SK-N-SH treated with all-trans-retinoic acid at 6 μM for 48 hours (cell line): ENCODE data around the gene GRIN1.

Source experiments
- ATAC-seq: fragments of 200-7000 bp; cut with Tn5 transposase; 3 replicates; pipeline ENCODE4 v1.9.1; 2020; ENCODE audit warnings: mild to moderate bottlenecking, moderate library complexity
- ARNTL ChIP-seq: fragments of 450-650 bp; formaldehyde crosslinking; IDR thresholded peaks from 2 replicates; pipeline ENCODE4 v1.5.0; 2020; ENCODE audit warnings: low read depth, mild to moderate bottlenecking, moderate library complexity, borderline replicate concordance
- BACH2 ChIP-seq: fragments of 250-450 bp; sonication (Bioruptor Pico); IDR thresholded peaks from 2 replicates; pipeline ENCODE4 v1.9.0; 2021; ENCODE audit warnings: mild to moderate bottlenecking, borderline replicate concordance
- CREB5 ChIP-seq: fragments of 250-450 bp; sonication (Bioruptor Pico); IDR thresholded peaks from 2 replicates; pipeline ENCODE4 v1.5.1; 2020; ENCODE audit warnings: low read depth, mild to moderate bottlenecking, moderate library complexity
- CSDC2 ChIP-seq: fragments of 250-450 bp; sonication (Bioruptor Pico); IDR thresholded peaks from 2 replicates; pipeline ENCODE4 v1.5.0; 2020; ENCODE audit warnings: mild to moderate bottlenecking, moderate library complexity
- ESRRG ChIP-seq: fragments of 250-450 bp; sonication (Bioruptor Pico); IDR thresholded peaks from 2 replicates; pipeline ENCODE4 v1.6.1; 2021; ENCODE audit warnings: mild to moderate bottlenecking
- GLIS3 ChIP-seq: fragments of 250-450 bp; sonication (Bioruptor Pico); IDR thresholded peaks from 2 replicates; pipeline ENCODE4 v1.5.0; 2020; ENCODE audit warnings: mild to moderate bottlenecking, moderate library complexity
- ISL1 ChIP-seq: fragments of 250-450 bp; sonication (Bioruptor Pico); IDR thresholded peaks from 2 replicates; pipeline ENCODE4 v2.1.2; 2022; ENCODE audit warnings: mild to moderate bottlenecking, moderate library complexity
- OSR1 ChIP-seq: fragments of 250-450 bp; sonication (Bioruptor Pico); IDR thresholded peaks from 2 replicates; pipeline ENCODE4 v1.8.0; 2022; ENCODE audit warnings: moderate library complexity, mild to moderate bottlenecking, inconsistent platforms
- PATZ1 ChIP-seq: fragments of 250-450 bp; sonication (Bioruptor Pico); IDR thresholded peaks from 2 replicates; pipeline ENCODE4 v1.8.0; 2020; ENCODE audit warnings: mild to moderate bottlenecking, moderate library complexity, borderline replicate concordance
- SNAI2 ChIP-seq: fragments of 250-450 bp; sonication (Bioruptor Pico); IDR thresholded peaks from 2 replicates; pipeline ENCODE4 v1.5.0; 2020; ENCODE audit warnings: mild to moderate bottlenecking, moderate library complexity
- TCF4 ChIP-seq: fragments of 250-450 bp; sonication (Bioruptor Pico); IDR thresholded peaks from 2 replicates; pipeline ENCODE4 v1.8.0; 2021; ENCODE audit warnings: mild to moderate bottlenecking, moderate library complexity, borderline replicate concordance
- TOX ChIP-seq: fragments of 250-450 bp; sonication (Bioruptor Pico); IDR thresholded peaks from 2 replicates; pipeline ENCODE4 v1.8.0; 2021; ENCODE audit warnings: mild to moderate bottlenecking, moderate library complexity, borderline replicate concordance
- TSHZ2 ChIP-seq: fragments of 250-450 bp; sonication (Bioruptor Pico); IDR thresholded peaks from 2 replicates; pipeline ENCODE4 v1.5.0; 2020; ENCODE audit warnings: mild to moderate bottlenecking, moderate library complexity
- ZC3H10 ChIP-seq: fragments of 250-450 bp; sonication (Bioruptor Pico); IDR thresholded peaks from 2 replicates; pipeline ENCODE4 v1.5.1; 2021; ENCODE audit warnings: mild to moderate bottlenecking, moderate library complexity
- ZFP3 ChIP-seq: fragments of 250-450 bp; sonication (Bioruptor Pico); IDR thresholded peaks from 2 replicates; pipeline ENCODE4 v1.5.0; 2020; ENCODE audit warnings: mild to moderate bottlenecking, moderate library complexity
- ZFP30 ChIP-seq: fragments of 450-650 bp; formaldehyde crosslinking; IDR thresholded peaks from 2 replicates; pipeline ENCODE4 v1.5.0; 2022; ENCODE audit warnings: mild to moderate bottlenecking, moderate library complexity
- ZNF70 ChIP-seq: fragments of 450-650 bp; formaldehyde crosslinking; IDR thresholded peaks from 2 replicates; pipeline ENCODE4 v1.5.0; 2020; ENCODE audit warnings: mild to moderate bottlenecking, moderate library complexity
- ZNF8 ChIP-seq: fragments of 450-650 bp; formaldehyde crosslinking; IDR thresholded peaks from 2 replicates; pipeline ENCODE4 v1.5.0; 2020; ENCODE audit warnings: mild to moderate bottlenecking, moderate library complexity
- TF ChIP-seq, protein P1 (sequence below): fragments of 250-450 bp; sonication (Bioruptor Pico); IDR thresholded peaks from 2 replicates; pipeline ENCODE4 v1.5.1; 2021; ENCODE audit warnings: mild to moderate bottlenecking, moderate library complexity
- TF ChIP-seq, protein P2 (sequence below): fragments of 250-450 bp; sonication (Bioruptor Pico); IDR thresholded peaks from 2 replicates; pipeline ENCODE4 v1.8.0; 2021; ENCODE audit warnings: low read depth, mild to moderate bottlenecking, moderate library complexity, borderline replicate concordance

The GRIN1 gene

DNA sequence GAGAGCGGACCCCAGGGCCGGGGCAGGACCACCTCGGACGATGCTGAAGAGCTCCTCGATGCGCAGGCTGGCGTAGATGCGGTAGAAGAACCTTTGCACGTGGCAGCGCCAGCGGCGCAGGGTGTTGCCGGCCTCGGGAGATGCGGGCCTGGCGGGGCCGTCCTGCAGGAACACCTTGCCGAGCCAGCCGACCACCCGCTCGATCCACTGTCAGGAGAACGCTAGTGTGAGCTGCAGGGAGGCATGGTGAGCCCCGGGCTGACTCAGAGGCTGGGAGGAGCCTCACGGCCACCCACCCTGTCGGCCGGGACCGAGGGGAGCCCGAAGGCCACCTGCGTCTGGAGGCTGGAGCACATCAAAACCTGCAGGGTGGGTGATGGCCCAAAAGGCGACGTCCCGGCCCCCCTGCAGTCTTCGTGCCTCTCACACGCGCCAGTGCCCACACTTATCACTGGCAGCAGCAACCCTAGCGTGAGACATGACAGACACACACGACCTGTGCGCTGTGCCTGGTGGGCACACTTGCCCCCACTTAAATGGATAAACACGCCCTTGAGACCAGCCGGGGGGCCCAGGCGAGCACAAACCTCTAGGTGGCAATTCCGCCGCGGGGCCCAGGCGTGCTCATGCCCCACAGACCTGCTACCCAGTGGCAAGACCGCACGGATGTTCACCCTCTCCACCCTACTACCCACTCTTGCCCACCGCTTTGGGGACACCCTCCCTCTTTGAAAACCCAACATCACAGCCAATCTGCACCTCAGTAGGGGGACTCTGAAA lies 46.1 kb downstream of the GRIN1 start:
- no peak for ATAC-seq
- TF ChIP-seq SNAI2 (CRISPR knock-in tag): no peak

DNA sequence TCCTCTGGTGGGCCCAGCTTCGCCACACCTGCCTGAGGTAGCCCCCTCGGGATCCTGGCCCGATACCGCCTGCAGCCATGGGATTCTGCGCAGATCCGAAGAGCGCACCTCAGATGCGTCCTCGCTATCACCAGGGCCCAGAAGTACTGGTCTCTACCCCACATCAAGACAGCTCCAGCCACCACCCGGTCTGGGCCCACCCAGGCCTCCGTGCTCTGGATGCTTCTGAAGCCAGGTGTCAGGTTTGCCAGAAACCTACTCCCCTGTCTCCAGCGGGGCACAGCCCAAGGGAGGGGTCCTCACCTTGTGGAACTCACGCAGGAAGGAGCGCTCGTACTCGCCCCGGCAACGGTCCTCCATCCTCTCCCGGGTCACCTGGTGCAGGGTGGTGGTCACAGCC lies 47.0 kb downstream of the GRIN1 start:
- no peak for TF ChIP-seq ISL1 (CRISPR knock-in tag)
- no peak for TF ChIP-seq ZC3H10 (CRISPR knock-in tag)
- no peak for ATAC-seq

DNA sequence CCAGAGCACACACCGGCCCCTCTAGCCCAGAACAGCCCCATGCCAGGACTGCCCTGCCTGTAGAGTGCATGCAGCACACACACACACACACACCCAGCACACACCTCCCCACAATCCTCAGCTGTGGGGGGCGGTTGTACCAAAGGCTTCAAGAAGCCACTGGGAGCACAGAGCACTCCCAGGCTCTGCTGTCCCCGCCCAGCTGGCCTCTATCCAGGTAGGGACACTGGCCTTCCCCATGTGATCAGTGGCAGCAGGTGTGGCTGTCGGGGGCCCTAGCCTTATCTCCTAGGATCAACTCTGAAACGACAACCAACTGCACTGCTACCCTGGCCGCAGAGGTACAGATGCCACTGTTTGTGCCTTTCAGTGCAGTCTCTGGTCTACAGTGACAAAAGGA lies 47.4 kb downstream of the GRIN1 start:
- TF ChIP-seq TCF4 (CRISPR knock-in tag) (no peak), PATZ1 (CRISPR knock-in tag) (no peak), ZFP3 (CRISPR knock-in tag) (no peak), ARNTL (CRISPR knock-in tag) (no peak), TSHZ2 (CRISPR knock-in tag) (no peak), OSR1 (CRISPR knock-in tag) (no peak), ZC3H10 (CRISPR knock-in tag) (no peak), ZFP30 (CRISPR knock-in tag) (no peak), CREB5 (CRISPR knock-in tag) (no peak), ZNF8 (CRISPR knock-in tag) (no peak), BACH2 (CRISPR knock-in tag) (no peak)
- TF ChIP-seq, protein P1, sequence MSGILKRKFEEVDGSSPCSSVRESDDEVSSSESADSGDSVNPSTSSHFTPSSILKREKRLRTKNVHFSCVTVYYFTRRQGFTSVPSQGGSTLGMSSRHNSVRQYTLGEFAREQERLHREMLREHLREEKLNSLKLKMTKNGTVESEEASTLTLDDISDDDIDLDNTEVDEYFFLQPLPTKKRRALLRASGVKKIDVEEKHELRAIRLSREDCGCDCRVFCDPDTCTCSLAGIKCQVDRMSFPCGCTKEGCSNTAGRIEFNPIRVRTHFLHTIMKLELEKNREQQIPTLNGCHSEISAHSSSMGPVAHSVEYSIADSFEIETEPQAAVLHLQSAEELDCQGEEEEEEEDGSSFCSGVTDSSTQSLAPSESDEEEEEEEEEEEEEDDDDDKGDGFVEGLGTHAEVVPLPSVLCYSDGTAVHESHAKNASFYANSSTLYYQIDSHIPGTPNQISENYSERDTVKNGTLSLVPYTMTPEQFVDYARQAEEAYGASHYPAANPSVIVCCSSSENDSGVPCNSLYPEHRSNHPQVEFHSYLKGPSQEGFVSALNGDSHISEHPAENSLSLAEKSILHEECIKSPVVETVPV (CRISPR knock-in tag): no peak
- TF ChIP-seq, all 23 proteins: peak for 0
- no peak for ATAC-seq

DNA sequence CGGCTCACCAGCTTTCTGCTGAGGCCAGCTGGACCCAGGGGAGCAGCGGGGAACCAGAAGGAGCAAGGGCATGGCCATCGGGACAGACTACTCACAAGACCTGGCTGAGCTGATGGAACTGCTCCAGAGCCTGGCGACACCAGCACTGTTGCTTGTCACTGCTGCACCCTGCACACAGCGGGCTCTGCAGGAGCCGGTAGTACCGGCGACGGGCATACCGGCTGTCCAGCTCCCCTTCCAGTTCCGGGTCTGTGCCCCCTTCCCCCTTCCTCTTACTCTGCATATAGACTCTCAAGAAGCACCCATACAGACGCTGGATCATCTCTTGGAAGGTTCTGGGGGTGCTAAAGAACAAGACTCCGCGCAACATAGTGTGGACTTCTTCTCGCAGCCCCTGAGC lies 48.4 kb downstream of the GRIN1 start:
- no peak for ATAC-seq
- TF ChIP-seq, protein P2, sequence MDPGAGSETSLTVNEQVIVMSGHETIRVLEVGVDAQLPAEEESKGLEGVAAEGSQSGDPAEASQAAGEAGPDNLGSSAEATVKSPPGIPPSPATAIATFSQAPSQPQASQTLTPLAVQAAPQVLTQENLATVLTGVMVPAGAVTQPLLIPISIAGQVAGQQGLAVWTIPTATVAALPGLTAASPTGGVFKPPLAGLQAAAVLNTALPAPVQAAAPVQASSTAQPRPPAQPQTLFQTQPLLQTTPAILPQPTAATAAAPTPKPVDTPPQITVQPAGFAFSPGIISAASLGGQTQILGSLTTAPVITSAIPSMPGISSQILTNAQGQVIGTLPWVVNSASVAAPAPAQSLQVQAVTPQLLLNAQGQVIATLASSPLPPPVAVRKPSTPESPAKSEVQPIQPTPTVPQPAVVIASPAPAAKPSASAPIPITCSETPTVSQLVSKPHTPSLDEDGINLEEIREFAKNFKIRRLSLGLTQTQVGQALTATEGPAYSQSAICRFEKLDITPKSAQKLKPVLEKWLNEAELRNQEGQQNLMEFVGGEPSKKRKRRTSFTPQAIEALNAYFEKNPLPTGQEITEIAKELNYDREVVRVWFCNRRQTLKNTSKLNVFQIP (CRISPR knock-in tag): no peak
- TF ChIP-seq, protein P1 (CRISPR knock-in tag): no peak
- no peak for TF ChIP-seq ZC3H10 (CRISPR knock-in tag)
- TF ChIP-seq CSDC2 (CRISPR knock-in tag): no peak
- TF ChIP-seq ZNF8 (CRISPR knock-in tag): no peak
- TF ChIP-seq TOX (CRISPR knock-in tag): no peak
- no peak for TF ChIP-seq CREB5 (CRISPR knock-in tag)
- no peak for TF ChIP-seq OSR1 (CRISPR knock-in tag)
- no peak for TF ChIP-seq ZNF70 (CRISPR knock-in tag)
- no peak for TF ChIP-seq PATZ1 (CRISPR knock-in tag)
- TF ChIP-seq ZFP3 (CRISPR knock-in tag): no peak
- no peak for TF ChIP-seq ESRRG (CRISPR knock-in tag)
- no peak for TF ChIP-seq ARNTL (CRISPR knock-in tag)
- no peak for TF ChIP-seq SNAI2 (CRISPR knock-in tag)
- no peak for TF ChIP-seq GLIS3 (CRISPR knock-in tag)
